Right lobe of liver (tissue), 6 donors: ENCODE results near the gene TTLL6. TPM values are rescaled to one million over a fixed set of nuclear protein-coding genes. Genes with fewer than 3 reads are reported as not detected.
"Not testable (repeated sequence)": the region's sequence is repeated elsewhere in the genome, so short reads cannot be mapped to it uniquely, and the experiment has no call there.

Source experiments
- ATAC-seq, 4 donors: fragments of 200-7000 bp; cut with Tn5 transposase; one replicate each; pipeline ENCODE4 v1.9.1; 2020; ENCODE audit warnings: mild to moderate bottlenecking in 4 of 4, moderate library complexity in 4 of 4
- DNase-seq, 3 donors: peaks; one replicate each; pipeline ENCODE4 v3.0.0-alpha.2; 2020
- H3K27ac ChIP-seq, 3 donors: fragments of 200-600 bp; one replicate each; pipeline ENCODE4 v1.8.0; 2022
- H3K27me3 ChIP-seq, 2 donors: fragments of 200-600 bp; one replicate each; pipeline ENCODE4 v1.8.0; 2022
- H3K36me3 ChIP-seq, 4 donors: fragments of 200-600 bp; sonication (generic) in 1 of 4; one replicate each; pipeline versions ENCODE4 v1.5.1 to v1.8.0; 2017 to 2022; ENCODE audit warnings: control low read depth in 1 of 4
- H3K4me1 ChIP-seq, 4 donors: fragments of 200-600 bp; sonication (generic) in 1 of 4; one replicate each; pipeline versions ENCODE4 v1.5.1 to v1.8.0; 2017 to 2022; ENCODE audit warnings: control low read depth in 1 of 4
- H3K4me3 ChIP-seq, 3 donors: fragments of 200-600 bp; one replicate each; pipeline ENCODE4 v1.8.0; 2022
- H3K9me3 ChIP-seq, 4 donors: fragments of 200-600 bp; sonication (generic) in 1 of 4; one replicate each; pipeline versions ENCODE4 v1.5.1 to v1.8.0; 2017 to 2022; ENCODE audit warnings: control low read depth in 1 of 4
- POLR2A ChIP-seq: fragments of 450-650 bp; IDR thresholded peaks from one replicate; pipeline ENCODE4 v1.6.1; 2017; ENCODE audit warnings: antibody characterized with exemption, mild to moderate bottlenecking
- WGBS: methylation state at CpG from one replicate; pipeline ENCODE4 v1.1.6; 2018; ENCODE audit warnings: low coverage, low lambda C conversion rate; ENCODE audit not compliant: insufficient coverage; ENCODE audit errors: missing lambda C conversion rate; 5-methylcytosine and 5-hydroxymethylcytosine counted together
- intact Hi-C, 2 donors: fragments of 100-400 bp; cut with DNase I; formaldehyde crosslinking; loops; one replicate each; pipeline versions ENCODE4 v1.11.2 to v1.14.1; 2022
- total RNA-seq, 6 experiments: library from RNA; depleted of rRNA in 2 of 6; stranded (reverse); fragments of >200 nt in 2 of 6; fragmentation: NEBNext Ultra II Directional in 3 of 6; extraction: Animal tissue kit (Norgen Biotek cat#: 25700) in 3 of 6; gene quantifications; one replicate each; pipeline versions ENCODE4 v1.1.0 to v1.2.4, GENCODE V29; 2016 to 2023
- TF ChIP-seq, protein P1 (sequence below), 4 donors: fragments of 200-600 bp in 3 of 4; fragments of 450-650 bp in 1 of 4; IDR thresholded peaks; one replicate each; pipeline versions ENCODE4 v1.5.1 to v1.8.0; 2016 to 2022; ENCODE audit warnings: antibody characterized with exemption in 4 of 4, mild to moderate bottlenecking in 2 of 4
- donor health status: DM: no; HTN: yes; CAD: no.
- donor health status: DM: no; HTN: no; CAD: no.
- donor health status: DM: no; HTN: no; CAD: no.
- donor health status: DM: no; HTN: yes; CAD: no.
- donor health status: DM: no; HTN: yes; CAD: no.

Gene TTLL6
- total RNA-seq, 6 experiments from 2014 or later, result 0.12 TPM; not detected in 5

DNA sequence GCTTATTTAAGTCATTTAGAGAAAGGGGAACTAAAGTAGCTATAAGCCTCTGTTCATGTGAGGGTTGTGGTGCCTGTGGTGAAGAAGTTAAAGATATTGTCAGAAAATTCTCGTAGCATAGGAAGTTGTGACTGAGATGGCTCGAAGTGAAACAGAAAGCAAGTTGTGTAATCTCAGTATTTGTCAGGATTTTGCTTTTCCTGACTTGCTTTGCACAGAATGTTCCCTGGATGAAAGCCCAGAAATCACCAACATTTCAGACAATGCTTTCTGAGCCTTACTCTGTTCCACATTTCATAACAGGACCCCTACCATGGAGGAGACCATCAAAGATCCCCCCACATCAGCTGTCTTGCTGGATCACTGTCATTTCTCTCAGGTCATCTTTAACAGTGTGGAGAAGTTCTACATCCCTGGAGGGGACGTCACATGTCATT, 24.4 kb upstream of the TTLL6 start:
- Histone ChIP-seq H3K27me3 (no peaks in the 10 kb centered on the region), H3K9me3 (no peaks in the 10 kb centered on the region), H3K27ac (peak overlapping the region; percentile 83 to 92 (median 90)), H3K4me1 (peaks cover 2 to 42% (median 16%) of the 10 kb centered on the region in 4 donors), H3K36me3 (peaks cover 0 to 32% (median 14%) of the 10 kb centered on the region in 4 donors), H3K4me3 (peak overlapping the region; percentile 7 to 35 (median 25))
- peak; percentile 84 to 91 (median 86) for ATAC-seq
- peak in 1 of 3 donors; percentile 47 for DNase-seq
- TF ChIP-seq, protein P1, sequence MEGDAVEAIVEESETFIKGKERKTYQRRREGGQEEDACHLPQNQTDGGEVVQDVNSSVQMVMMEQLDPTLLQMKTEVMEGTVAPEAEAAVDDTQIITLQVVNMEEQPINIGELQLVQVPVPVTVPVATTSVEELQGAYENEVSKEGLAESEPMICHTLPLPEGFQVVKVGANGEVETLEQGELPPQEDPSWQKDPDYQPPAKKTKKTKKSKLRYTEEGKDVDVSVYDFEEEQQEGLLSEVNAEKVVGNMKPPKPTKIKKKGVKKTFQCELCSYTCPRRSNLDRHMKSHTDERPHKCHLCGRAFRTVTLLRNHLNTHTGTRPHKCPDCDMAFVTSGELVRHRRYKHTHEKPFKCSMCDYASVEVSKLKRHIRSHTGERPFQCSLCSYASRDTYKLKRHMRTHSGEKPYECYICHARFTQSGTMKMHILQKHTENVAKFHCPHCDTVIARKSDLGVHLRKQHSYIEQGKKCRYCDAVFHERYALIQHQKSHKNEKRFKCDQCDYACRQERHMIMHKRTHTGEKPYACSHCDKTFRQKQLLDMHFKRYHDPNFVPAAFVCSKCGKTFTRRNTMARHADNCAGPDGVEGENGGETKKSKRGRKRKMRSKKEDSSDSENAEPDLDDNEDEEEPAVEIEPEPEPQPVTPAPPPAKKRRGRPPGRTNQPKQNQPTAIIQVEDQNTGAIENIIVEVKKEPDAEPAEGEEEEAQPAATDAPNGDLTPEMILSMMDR (IDR thresholded peaks at IDR 0.05), result no peak
- TF ChIP-seq POLR2A, result no peak
- intact Hi-C loops, result no loop called here
- WGBS, result 0% methylated on average over 3 of the region's 3 CpGs

DNA sequence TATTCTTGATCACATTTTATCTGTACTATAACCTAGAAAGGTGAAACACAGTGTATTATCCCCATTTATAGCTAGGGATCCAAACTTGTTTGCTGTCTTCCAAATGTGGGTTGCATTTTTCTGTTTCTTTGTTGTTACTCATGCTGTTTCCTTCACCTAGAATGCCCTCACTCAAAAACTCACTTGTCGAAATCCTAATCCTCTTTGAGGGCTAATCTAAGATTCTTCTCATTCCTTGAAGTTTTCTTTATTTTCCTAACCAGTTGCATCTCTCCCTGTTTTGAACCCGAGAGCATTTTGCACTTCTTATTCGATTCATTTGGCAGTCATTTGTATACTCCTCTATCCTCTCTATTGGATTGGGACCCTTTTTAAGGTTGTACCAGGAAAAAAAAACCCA, 23.4 kb upstream of the TTLL6 start:
- 47% methylated on average over 3 of the region's 3 CpGs for WGBS
- H3K4me1 ChIP-seq, result peaks cover 2 to 42% (median 16%) of the 10 kb centered on the region in 4 donors
- no peak for DNase-seq
- TF ChIP-seq, protein P1 (IDR thresholded peaks at IDR 0.05), result no peak
- TF ChIP-seq POLR2A, result no peak
- H3K9me3 ChIP-seq, result no peaks in the 10 kb centered on the region
- no peak for ATAC-seq
- H3K36me3 ChIP-seq, result peaks cover 0 to 24% (median 9%) of the 10 kb centered on the region in 4 donors
- intact Hi-C loops, result no loop called here
- H3K4me3 ChIP-seq, result no peak overlapping the region
- no peaks in the 10 kb centered on the region for H3K27me3 ChIP-seq
- peak overlapping the region; percentile 83 to 92 (median 90) for H3K27ac ChIP-seq

DNA sequence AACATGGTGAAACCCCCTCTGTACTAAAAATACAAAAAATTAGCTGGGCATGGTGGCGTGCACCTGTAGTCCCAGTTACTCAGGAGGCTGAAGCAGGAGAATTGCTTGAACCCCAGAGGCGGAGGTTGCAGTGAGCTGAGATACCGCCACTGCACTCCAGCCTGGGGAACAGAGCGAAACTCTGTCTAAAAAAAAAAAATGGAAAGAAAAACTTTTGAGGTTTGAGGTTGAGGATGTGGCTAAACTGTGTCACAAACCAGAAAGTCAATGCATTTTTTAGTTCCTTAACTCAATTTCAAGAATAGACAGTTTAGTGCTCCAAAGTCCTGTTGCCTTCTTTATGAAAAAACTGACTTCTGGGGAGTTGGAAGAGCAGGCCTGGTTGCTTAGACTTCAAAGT, 20.4 kb upstream of the TTLL6 start:
- peak in 1 of 4 donors; percentile 6 for ATAC-seq
- H3K36me3 ChIP-seq, H3K4me3 ChIP-seq, H3K27ac ChIP-seq, DNase-seq, H3K9me3 ChIP-seq, H3K27me3 ChIP-seq, intact Hi-C loops: not testable (repeated sequence)
- peaks cover 2 to 49% (median 16%) of the 10 kb centered on the region in 4 donors for H3K4me1 ChIP-seq
- WGBS, result 45% methylated on average over 4 of the region's 4 CpGs

DNA sequence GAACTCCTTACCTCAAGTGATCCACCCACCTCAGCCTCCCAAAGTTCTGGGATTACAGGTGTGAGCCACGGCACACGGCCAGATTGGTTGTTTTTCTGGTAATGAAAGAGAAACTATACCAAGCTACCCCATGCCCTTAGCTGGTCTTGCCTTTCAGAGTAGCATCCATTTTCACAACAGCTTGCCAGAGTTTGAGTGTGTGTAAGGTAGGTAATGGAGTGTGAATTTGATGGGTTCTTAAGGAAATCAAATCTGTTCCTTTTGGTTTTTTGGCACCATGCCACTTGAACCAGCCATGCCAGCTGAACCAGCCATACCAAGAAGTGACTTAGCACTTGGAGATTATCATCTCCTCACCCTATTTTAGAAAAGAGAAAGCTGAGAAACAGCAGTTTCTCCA, 18.9 kb upstream of the TTLL6 start:
- no peak overlapping the region for H3K27ac ChIP-seq
- 100% methylated on average over 2 of the region's 2 CpGs for WGBS
- peaks cover 0 to 45% (median 17%) of the 10 kb centered on the region in 4 donors for H3K4me1 ChIP-seq

DNA sequence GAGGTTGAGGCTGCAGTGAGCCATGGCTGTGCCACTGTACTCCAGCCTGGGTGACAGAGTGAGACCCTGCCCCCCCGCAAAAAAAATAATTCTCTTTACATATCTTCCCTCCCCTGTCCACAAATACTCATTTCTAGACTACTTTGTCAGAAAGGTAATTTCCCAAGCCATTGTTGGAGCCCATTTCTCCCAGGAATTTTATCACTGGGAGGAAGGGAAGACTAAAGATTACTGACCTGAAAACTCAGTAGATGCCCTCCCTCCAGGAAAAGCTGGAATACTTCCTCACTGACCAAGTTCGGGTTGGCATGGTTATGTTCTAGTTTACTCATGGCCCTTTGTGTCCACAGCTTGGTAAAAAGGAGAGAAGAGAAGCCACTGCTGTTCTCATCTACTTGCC, 17.9 kb upstream of the TTLL6 start:
- Histone ChIP-seq H3K27ac (no peak overlapping the region), H3K4me1 (peaks cover 0 to 35% (median 12%) of the 10 kb centered on the region in 4 donors), H3K36me3 (no peaks in the 10 kb centered on the region), H3K27me3 (no peaks in the 10 kb centered on the region), H3K9me3 (no peaks in the 10 kb centered on the region), H3K4me3 (no peak overlapping the region)
- TF ChIP-seq POLR2A, result no peak
- TF ChIP-seq, protein P1 (IDR thresholded peaks at IDR 0.05), result no peak
- DNase-seq (no peak), ATAC-seq (no peak)
- intact Hi-C loops, result no loop called here
- 52% methylated on average over 2 of the region's 2 CpGs for WGBS

More for the DNA sequence above, 18.9 kb upstream of the TTLL6 start:
- H3K27me3 ChIP-seq, result no peaks in the 10 kb centered on the region
- H3K4me3 ChIP-seq, result no peak overlapping the region
- ATAC-seq, result no peak
- TF ChIP-seq POLR2A, result no peak
- TF ChIP-seq, protein P1 (IDR thresholded peaks at IDR 0.05), result no peak
- intact Hi-C loops, result no loop called here
- DNase-seq, result no peak
- no peaks in the 10 kb centered on the region for H3K36me3 ChIP-seq
- H3K9me3 ChIP-seq, result no peaks in the 10 kb centered on the region
